A204.1 (cell line): ENCODE data around the gene ZNF497.
A peak's percentile ranks its signal among the peaks of the same experiment; 100 is the strongest.
"Not testable (repeated sequence)": the region's sequence is repeated elsewhere in the genome, so short reads cannot be mapped to it uniquely, and the experiment has no call there.

ENCODE experiments used
- FAIRE-seq: peaks from 2 replicates; lab custom pipeline; 2012; peaks lifted over from hg19 to GRCh38; lab: Jason Lieb, UNC

Gene ZNF497

GRCh38 chr19:58393725-58394033 lies 31.1 kb upstream of the ZNF497 start:
- FAIRE-seq, result no peak

- FAIRE-seq, result no peak
Measured at GRCh38 chr19:58392945-58393724, 30.6 kb upstream of the ZNF497 start.

DNA sequence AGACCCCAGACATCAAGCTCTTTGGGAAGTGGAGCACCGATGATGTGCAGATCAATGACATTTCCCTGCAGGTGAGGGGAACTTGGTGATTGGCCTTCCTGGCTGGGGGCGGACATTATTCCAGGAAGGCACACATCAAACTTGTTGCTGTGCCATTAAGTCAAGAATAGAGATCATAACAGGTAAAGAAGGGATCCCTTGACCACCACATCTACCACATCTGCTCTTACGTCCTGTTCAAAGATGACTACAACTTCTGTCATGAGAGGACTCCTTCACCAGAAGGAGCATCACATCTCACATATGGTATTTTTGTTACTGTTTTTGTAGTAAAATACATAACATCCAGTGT lies 25.6 kb upstream of the ZNF497 start:
- no peak for FAIRE-seq

GRCh38 chr19:58387338-58388174 lies 25.0 kb upstream of the ZNF497 start:
- FAIRE-seq, result no peak

GRCh38 chr19:58386576-58387337 lies 24.2 kb upstream of the ZNF497 start, which contains the start of gene RPS5:
Gene RPS5 (plus strand): TSS chr19:58387269. CDS start chr19:58388138, 869 bp downstream.
- FAIRE-seq, result peak; percentile 97

DNA sequence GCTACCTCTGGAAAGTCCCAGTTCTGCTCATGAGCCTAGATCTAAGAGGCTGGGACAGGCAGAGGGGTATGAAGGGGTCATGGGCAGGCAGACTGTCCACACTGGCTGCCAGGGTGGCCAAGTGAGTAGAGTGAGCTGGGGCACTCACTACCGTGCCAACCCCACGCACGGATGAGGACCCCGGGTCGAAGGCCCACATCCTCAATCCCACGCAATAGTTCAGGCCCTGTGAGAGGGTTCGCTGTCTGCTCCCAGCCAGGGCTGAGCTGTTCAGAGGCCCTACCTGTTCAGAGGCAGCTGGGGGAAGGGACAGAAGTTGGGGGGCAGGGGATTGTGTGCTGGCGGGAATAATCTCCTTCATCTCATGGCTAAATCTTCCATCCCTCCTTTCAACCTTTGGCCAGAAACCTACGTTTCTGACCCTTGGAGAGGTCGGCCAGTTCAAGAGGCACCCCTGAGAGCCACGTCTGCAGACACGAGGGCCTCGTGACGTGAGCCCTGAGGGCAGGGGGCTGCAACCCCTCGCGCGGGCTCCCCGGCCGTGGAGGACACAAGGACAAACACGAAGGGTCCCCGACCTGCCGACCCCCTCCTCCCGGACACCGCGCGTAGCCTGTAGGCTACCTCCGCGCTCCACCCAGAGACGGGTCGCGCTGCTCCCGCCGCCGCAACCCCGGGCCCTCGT lies 23.5 kb upstream of the ZNF497 start:
- FAIRE-seq, result no peak

- FAIRE-seq, result no peak
Measured at GRCh38 chr19:58385313-58385890, 22.9 kb upstream of the ZNF497 start.

DNA sequence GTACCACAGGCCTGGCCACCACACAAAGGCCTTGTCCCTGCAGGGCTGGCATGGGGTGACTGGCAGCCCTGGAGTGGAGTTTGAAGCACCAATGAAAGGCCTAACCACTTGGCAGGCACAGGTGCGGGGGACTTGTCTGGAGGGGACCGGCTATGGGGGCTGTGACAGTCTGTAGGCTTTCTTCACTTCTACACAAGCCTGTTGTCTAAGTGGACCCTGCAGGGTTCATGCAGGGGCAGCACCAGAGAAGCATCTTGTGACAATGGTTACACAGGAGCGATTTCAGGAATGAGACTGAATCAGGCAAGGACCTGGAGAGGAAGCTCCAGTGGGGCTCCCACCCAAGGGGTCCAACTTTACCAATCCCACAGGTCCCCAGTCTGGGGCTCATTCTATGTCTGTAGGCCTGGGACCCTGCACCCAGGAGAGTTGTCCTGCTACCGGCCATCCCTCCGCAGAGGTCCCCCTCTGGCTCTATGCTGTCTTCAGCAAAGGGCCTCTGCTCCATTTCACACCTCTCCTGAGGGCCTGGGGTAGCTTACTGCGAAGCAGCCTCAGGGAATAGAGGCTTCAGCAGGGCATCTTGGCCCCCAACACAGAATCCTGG lies 20.5 kb upstream of the ZNF497 start:
- FAIRE-seq, result no peak

DNA sequence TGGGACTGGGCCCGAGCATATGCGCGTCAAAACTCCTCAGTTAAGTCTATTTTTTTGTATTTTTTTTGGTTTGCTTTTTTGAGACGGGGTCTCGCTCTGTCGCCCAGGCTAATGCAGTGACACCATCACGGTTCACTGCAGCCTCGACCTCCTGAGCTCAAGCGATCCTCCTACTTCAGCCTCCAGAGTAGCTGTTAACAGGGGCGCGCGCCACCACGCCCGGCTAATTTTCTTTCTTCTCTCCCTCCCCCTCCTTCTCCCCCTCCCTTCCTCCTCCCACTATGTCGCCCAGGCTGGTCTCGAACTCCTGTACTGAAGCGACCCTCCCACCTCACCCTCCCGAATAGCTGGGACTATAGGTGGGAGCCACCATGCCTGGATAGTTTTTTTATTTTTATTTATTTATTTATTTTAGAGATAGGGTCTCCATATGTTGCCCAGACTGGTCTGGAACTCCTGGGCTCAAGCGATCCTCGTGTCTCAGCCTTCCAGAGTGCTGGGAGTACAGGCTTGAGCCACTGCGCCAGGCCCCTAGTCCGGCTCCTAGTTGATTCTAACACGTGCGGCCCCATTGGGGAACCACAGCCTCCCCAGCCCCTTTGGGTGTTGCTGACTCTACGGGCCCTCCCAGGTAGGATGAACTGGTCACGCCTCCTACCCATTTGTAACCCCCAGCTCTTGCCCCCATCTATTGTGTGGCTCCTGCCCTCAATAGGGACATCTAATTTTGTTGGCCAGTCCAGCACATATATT lies 19.1 kb upstream of the ZNF497 start:
- no peak for FAIRE-seq

DNA sequence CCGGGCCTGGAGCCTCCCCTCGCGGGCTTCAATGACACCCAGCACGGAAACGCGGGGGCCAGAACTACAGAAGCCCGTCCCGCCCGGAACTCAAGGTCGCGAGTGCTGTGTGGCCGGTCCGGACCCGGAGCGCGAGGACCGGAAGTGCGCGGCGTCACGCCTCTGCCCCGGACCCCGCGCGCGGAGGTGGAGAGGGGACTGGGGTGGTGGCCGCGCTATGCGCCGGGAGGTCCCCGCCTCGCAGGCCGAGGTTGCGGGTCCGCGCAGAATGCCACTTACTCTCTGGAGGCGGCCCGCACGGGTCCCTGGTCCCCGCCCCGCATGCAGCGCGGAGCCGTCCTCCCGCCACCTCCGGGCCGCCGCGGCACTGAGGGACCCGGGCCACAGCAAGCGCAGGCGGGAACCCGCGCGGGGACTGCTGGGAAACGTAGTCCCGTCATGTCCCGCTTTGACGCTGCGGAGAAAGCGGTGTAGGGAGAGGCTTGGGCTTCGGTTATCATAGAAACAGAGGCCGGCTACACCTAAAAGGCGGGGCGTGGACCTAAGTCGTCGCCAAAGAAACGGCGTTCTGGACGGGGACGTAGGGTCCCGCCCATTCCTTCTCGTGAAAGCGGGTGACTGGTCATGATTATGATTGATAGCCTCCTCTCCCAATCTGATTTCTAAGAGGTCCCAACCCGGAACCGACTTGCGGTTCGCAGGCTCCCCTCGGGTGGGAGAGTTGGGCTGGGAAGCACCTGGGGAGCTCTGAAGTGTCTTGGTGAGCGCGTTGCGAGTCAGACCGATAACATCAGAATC lies 18.3 kb upstream of the ZNF497 start, which contains the start of gene ZNF837:
Gene ZNF837, minus strand, starts transcription at position 369 of the 798 bp plus-strand sequence. CDS start 11,698 bp downstream, outside the sequence.
- FAIRE-seq, result peak; percentile 99

DNA sequence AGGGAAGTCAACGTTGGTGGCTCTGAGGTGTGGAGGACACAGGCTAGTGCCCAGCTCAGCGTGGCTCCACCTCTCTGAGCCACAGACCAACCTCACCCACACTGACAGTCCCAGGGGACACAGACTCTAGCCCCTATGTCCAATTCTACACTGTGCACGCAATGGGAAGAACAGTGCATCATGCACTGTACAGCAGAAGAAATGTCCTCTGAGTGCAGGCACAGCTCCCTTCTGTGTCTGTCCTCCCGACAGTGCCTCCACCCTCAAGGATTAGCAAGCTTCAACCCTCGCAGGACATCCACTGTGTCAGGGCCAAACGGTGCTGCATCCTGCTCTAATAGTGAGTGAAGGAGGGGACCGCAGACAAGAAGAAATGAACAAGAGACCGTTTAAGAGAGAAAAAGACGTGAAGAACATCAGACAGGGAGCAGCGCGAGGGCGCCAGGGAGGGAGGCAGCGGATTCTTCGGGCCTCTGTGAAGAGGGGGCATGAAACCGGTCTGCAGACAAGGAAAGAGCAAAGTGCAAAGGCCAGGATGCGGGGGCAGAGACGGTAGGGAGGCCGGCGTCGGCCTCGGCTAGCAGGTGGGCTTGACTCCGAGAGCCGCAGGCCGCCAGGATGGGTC lies 17.6 kb upstream of the ZNF497 start:
- no peak for FAIRE-seq

- FAIRE-seq, result no peak
Measured at GRCh38 chr19:58379246-58379645, 16.7 kb upstream of the ZNF497 start.

DNA sequence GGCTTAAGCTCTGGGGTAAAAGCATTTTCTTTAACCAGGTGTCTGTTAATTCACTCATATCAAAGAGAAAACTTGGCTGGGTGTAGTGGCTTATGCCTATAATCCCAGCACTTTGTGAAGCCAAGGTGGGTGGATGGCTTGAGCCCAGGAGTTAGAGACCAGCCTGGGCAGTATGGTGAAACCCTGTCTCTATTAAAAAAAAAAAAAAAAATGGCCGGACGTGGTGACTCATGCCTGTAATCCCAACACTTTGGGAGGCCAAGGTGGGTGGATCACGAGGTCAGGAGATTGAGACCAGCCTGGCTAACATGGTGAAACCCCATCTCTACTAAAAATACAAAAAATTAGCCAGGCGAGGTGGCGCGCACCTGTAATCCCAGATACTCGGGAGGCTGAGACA lies 14.2 kb upstream of the ZNF497 start:
- FAIRE-seq, result not testable (repeated sequence)

DNA sequence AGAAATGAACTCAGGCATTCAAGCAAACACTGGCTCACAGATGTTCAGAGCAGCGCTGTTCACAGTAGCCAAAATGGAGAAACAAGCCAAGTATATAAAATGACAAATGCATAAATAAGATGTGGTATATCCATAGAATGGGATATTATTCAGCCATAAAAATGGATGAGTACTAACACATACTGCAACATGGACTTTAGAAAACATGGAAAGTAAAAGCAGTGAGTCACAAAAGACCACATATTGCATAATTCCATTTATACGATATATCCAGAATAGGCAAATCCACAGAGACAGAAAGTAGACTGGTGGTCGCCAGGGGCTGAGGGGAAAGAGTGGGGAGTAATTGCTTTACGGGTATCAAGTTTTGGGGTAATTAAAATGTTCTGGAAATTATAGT lies 11.6 kb upstream of the ZNF497 start:
- no peak for FAIRE-seq

- FAIRE-seq, result no peak
Measured at GRCh38 chr19:58372311-58373133, 10.0 kb upstream of the ZNF497 start.

DNA sequence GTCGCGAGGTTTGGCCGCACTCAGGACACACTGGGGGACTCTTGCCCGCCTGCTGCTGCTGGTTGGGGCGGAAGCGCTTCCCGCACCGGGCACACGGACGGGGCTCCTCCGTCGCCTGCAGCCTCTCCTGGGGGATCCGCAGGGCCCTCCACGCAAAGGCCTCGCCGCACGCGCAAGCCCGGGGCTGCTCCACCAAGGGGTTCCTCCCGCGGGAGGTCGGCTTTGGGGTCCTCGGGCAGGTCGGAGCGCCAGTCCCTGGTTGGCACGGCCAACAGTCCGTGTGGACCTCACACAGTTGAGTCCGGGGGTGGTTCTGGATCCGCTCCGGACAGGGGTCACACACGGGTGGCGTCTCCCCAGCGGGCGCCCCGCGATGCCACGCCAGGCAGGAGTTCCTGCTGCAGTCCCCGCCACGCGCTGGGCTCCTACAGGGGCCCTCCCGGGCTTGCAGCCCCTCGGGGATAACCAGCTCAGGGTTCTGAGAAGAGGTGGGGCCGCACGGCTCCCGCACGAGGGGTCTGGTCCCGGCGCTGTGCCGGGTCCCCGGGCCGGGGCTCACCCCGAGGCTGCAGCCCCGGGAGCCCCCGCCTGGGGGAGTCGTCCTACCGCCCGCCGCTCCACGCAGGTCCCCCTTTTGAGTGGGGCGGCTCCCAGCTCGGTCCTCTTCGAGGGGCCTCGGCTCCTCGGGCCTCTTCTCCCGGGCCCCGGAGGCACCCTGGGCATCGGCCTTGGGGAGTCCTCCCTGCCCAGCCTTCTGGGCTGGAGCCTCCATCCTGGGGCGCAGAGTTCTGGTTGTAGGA lies 6.2 kb upstream of the ZNF497 start:
- FAIRE-seq, result no peak

GRCh38 chr19:58367698-58368454 lies 5.3 kb upstream of the ZNF497 start:
- no peak for FAIRE-seq
